Measurements from ENCODE around the gene GIN1.
"Not testable (repeated sequence)": the region's sequence is repeated elsewhere in the genome, so short reads cannot be mapped to it uniquely, and the experiment has no call there.

The GIN1 gene

GRCh38 chr5:103075442-103075841 lies 44.5 kb downstream of the GIN1 start:
- ATAC-seq (ENCODE audit: low read depth) = no peak
- no peak overlapping the region for H3K27ac ChIP-seq (ENCODE audit: poor library complexity, severe bottlenecking)
- no peak overlapping the region for H3K4me3 ChIP-seq (ENCODE audit: severe bottlenecking)
- no peak for TF ChIP-seq CTCF (IDR thresholded peaks at IDR 0.05; ENCODE audit: poor library complexity, severe bottlenecking)
- H3K27me3 ChIP-seq (ENCODE audit: insufficient read depth, poor library complexity, severe bottlenecking) = no peaks in the 10 kb centered on the region
- DNase-seq (ENCODE audit: low spot score) = no peak
- no peaks in the 10 kb centered on the region for H3K36me3 ChIP-seq (ENCODE audit: low read depth)
- H3K9me3 ChIP-seq (ENCODE audit: severe bottlenecking) = no peaks in the 10 kb centered on the region
- H3K4me1 ChIP-seq (ENCODE audit: insufficient read depth, poor library complexity, severe bottlenecking) = no peaks in the 10 kb centered on the region

- not testable (repeated sequence) for DNase-seq (ENCODE audit: low spot score); H3K9me3 ChIP-seq (ENCODE audit: severe bottlenecking); H3K36me3 ChIP-seq (ENCODE audit: low read depth); H3K4me1 ChIP-seq (ENCODE audit: insufficient read depth, poor library complexity, severe bottlenecking); H3K27me3 ChIP-seq (ENCODE audit: insufficient read depth, poor library complexity, severe bottlenecking); H3K27ac ChIP-seq (ENCODE audit: poor library complexity, severe bottlenecking); ATAC-seq (ENCODE audit: low read depth); H3K4me3 ChIP-seq (ENCODE audit: severe bottlenecking)
These were observed 46.4 kb downstream of the GIN1 start for GRCh38 chr5:103073500-103073899.

- DNase-seq (ENCODE audit: low spot score) (no peak), ATAC-seq (ENCODE audit: low read depth) (no peak)
- no peaks in the 10 kb centered on the region for H3K4me1 ChIP-seq (ENCODE audit: insufficient read depth, poor library complexity, severe bottlenecking)
- H3K4me3 ChIP-seq (ENCODE audit: severe bottlenecking) = no peak overlapping the region
- no peaks in the 10 kb centered on the region for H3K9me3 ChIP-seq (ENCODE audit: severe bottlenecking)
- no peaks in the 10 kb centered on the region for H3K27me3 ChIP-seq (ENCODE audit: insufficient read depth, poor library complexity, severe bottlenecking)
- H3K36me3 ChIP-seq (ENCODE audit: low read depth) = no peaks in the 10 kb centered on the region
- TF ChIP-seq CTCF (IDR thresholded peaks at IDR 0.05; ENCODE audit: poor library complexity, severe bottlenecking) = no peak
- H3K27ac ChIP-seq (ENCODE audit: poor library complexity, severe bottlenecking) = no peak overlapping the region
These were observed 53.6 kb downstream of the GIN1 start for GRCh38 chr5:103066326-103066725.

- no peaks in the 10 kb centered on the region for H3K4me1 ChIP-seq (ENCODE audit: insufficient read depth, poor library complexity, severe bottlenecking)
- no peaks in the 10 kb centered on the region for H3K27me3 ChIP-seq (ENCODE audit: insufficient read depth, poor library complexity, severe bottlenecking)
- no peak for DNase-seq (ENCODE audit: low spot score)
- no peak for ATAC-seq (ENCODE audit: low read depth)
- no peaks in the 10 kb centered on the region for H3K9me3 ChIP-seq (ENCODE audit: severe bottlenecking)
- no peaks in the 10 kb centered on the region for H3K36me3 ChIP-seq (ENCODE audit: low read depth)
- TF ChIP-seq CTCF (IDR thresholded peaks at IDR 0.05; ENCODE audit: poor library complexity, severe bottlenecking) = no peak
- H3K4me3 ChIP-seq (ENCODE audit: severe bottlenecking) = no peak overlapping the region
- H3K27ac ChIP-seq (ENCODE audit: poor library complexity, severe bottlenecking) = no peak overlapping the region
These were observed 59.4 kb downstream of the GIN1 start for GRCh38 chr5:103060424-103060954.

- H3K4me3 ChIP-seq (ENCODE audit: severe bottlenecking) = no peak overlapping the region
- no peak for DNase-seq (ENCODE audit: low spot score)
These were observed 60.4 kb downstream of the GIN1 start for GRCh38 chr5:103059525-103059924.

More at GRCh38 chr5:103059525-103059924, 60.4 kb downstream of the GIN1 start:
- ATAC-seq (ENCODE audit: low read depth) = no peak
- H3K9me3 ChIP-seq (ENCODE audit: severe bottlenecking) = no peaks in the 10 kb centered on the region
- no peaks in the 10 kb centered on the region for H3K27me3 ChIP-seq (ENCODE audit: insufficient read depth, poor library complexity, severe bottlenecking)
- no peaks in the 10 kb centered on the region for H3K4me1 ChIP-seq (ENCODE audit: insufficient read depth, poor library complexity, severe bottlenecking)
- H3K27ac ChIP-seq (ENCODE audit: poor library complexity, severe bottlenecking) = no peak overlapping the region
- H3K36me3 ChIP-seq (ENCODE audit: low read depth) = no peaks in the 10 kb centered on the region
- TF ChIP-seq CTCF (IDR thresholded peaks at IDR 0.05; ENCODE audit: poor library complexity, severe bottlenecking) = no peak

All from RWPE2 (cell line).